Measurements from ENCODE around the gene BTBD9. TPM values are rescaled to one million over a fixed set of nuclear protein-coding genes. Genes with fewer than 3 reads are reported as not detected.

The BTBD9 gene
- total RNA-seq, 1 experiment from 2014 or later: 12.5 TPM

DNA sequence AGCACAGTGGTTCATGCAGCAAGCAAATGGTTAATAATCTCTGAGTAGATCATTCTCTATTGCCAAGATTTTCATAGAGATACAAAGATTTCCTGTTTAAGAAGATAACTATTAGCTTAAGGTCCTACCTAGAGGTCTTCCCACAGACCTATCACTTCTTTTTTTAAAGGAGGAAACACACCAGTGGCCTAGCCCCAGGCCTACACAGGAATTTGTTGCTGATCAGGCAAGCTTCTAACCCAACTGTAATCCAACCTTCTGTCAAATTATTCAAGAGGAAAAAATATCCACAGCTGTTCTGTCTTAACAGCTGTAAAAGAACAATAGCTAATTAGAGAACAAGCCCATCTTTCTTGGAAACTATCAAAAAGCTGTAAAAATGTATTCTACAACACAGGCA is 332.8 kb downstream of the BTBD9 start:
- no peak overlapping the region for H3K27ac Mint-ChIP-seq (ENCODE audit: low read depth, unreplicated experiment)
- H3K27me3 Mint-ChIP-seq (ENCODE audit: insufficient read depth, unreplicated experiment): no peaks in the 10 kb centered on the region
- POLR2A ChIA-PET: interaction anchor here (0.6 kb wide), 1 partner anchor 13 kb away, joined by 3 read pairs; no protein-coding TSS in a partner anchor

DNA sequence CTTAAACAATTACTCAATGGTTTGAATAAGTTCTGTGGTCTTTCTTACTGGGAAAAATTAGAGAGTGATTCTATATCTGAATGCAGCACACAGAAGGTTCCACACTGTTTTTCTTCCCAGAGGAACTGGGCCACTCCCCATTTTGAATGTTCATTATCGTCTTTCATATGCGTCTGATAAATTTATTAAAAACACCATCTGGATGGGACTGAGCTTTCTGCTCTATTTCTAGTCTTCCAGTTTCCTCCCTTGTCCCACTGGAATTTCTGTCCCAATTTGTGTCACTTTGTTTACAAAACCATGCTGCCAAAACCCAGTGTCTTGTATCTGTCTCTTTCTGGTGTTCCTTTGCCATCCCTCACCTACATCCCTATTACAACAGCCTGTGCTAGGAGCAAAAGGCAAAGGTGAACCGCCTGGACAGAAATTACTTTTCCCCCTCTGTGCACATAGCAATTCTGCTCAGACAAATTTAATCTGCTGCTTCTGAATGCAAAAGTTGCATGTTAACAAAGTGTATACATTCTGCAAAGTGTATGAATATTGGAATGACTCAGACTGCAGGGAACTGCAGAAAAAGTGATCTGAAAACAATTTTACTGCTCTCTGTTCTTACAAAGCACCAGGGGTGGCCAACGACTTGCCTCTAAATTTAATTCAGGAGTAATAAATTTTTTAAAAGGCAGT is 333.6 kb downstream of the BTBD9 start:
- intact Hi-C loops (cut with micrococcal nuclease): no loop called here
- Mint-ChIP-seq H3K4me1 (ENCODE audit: insufficient read depth, unreplicated experiment) (no peaks in the 10 kb centered on the region), H3K27ac (ENCODE audit: low read depth, unreplicated experiment) (no peak overlapping the region), H3K36me3 (ENCODE audit: insufficient read depth, unreplicated experiment) (no peaks in the 10 kb centered on the region), H3K27me3 (ENCODE audit: insufficient read depth, unreplicated experiment) (no peaks in the 10 kb centered on the region), H3K4me3 (ENCODE audit: unreplicated experiment) (no peak overlapping the region), H3K9me3 (ENCODE audit: unreplicated experiment) (peaks cover 10% of the 10 kb centered on the region)
- ChIA-PET POLR2A (interaction anchor here (0.9 kb wide), 1 partner anchor 99 kb away, joined by 4 read pairs; no protein-coding TSS in a partner anchor), CTCF (no interaction called here)
- no TSS peak for BruUV-seq (replicated peaks)
- DNase-seq (ENCODE audit: unreplicated experiment): no peak
- TF ChIP-seq, protein P1, sequence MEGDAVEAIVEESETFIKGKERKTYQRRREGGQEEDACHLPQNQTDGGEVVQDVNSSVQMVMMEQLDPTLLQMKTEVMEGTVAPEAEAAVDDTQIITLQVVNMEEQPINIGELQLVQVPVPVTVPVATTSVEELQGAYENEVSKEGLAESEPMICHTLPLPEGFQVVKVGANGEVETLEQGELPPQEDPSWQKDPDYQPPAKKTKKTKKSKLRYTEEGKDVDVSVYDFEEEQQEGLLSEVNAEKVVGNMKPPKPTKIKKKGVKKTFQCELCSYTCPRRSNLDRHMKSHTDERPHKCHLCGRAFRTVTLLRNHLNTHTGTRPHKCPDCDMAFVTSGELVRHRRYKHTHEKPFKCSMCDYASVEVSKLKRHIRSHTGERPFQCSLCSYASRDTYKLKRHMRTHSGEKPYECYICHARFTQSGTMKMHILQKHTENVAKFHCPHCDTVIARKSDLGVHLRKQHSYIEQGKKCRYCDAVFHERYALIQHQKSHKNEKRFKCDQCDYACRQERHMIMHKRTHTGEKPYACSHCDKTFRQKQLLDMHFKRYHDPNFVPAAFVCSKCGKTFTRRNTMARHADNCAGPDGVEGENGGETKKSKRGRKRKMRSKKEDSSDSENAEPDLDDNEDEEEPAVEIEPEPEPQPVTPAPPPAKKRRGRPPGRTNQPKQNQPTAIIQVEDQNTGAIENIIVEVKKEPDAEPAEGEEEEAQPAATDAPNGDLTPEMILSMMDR (IDR thresholded peaks at IDR 0.05; ENCODE audit: unreplicated experiment): no peak

More for the DNA sequence above, 332.8 kb downstream of the BTBD9 start:
- no peak for DNase-seq (ENCODE audit: unreplicated experiment)
- intact Hi-C loops (cut with micrococcal nuclease): no loop called here
- Mint-ChIP-seq H3K36me3 (ENCODE audit: insufficient read depth, unreplicated experiment) (no peaks in the 10 kb centered on the region), H3K4me3 (ENCODE audit: unreplicated experiment) (no peak overlapping the region), H3K4me1 (ENCODE audit: insufficient read depth, unreplicated experiment) (no peaks in the 10 kb centered on the region), H3K9me3 (ENCODE audit: unreplicated experiment) (peaks cover 6% of the 10 kb centered on the region)
- CTCF ChIA-PET: interaction anchor here (0.6 kb wide), 2 partner anchors 28 to 50 kb away, joined by 3 read pairs; no protein-coding TSS in a partner anchor
- BruUV-seq (replicated peaks): no TSS peak
- TF ChIP-seq, protein P1 (IDR thresholded peaks at IDR 0.05; ENCODE audit: unreplicated experiment): no peak

DNA sequence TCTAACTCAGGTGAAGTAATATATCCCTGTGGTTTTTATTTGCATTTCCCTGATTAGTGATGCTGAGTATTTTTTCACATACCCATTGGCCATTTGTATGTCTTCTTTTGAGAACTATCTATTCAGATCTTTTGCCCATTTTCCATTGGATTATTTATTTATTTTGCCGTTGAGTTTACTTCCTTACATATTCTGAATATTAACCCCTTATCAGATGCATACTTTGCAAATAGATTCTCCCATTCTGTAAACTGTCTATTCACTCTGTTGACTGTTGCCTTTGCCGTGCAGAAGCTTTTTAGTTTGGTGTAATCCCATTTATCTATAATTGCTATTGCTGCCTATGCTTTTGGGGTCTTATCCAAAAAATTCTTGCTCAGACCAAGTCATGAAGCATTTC is 336.9 kb downstream of the BTBD9 start:
- intact Hi-C loops (cut with micrococcal nuclease): no loop called here
- ChIA-PET CTCF (no interaction called here), POLR2A (no interaction called here)
- no peak for DNase-seq (ENCODE audit: unreplicated experiment)
- BruUV-seq (replicated peaks): no TSS peak
- no peaks in the 10 kb centered on the region for H3K27me3 Mint-ChIP-seq (ENCODE audit: insufficient read depth, unreplicated experiment)
- no peaks in the 10 kb centered on the region for H3K4me1 Mint-ChIP-seq (ENCODE audit: insufficient read depth, unreplicated experiment)
- H3K27ac Mint-ChIP-seq (ENCODE audit: low read depth, unreplicated experiment): no peak overlapping the region
- H3K9me3 Mint-ChIP-seq (ENCODE audit: unreplicated experiment): peaks cover 10% of the 10 kb centered on the region
- TF ChIP-seq, protein P1 (IDR thresholded peaks at IDR 0.05; ENCODE audit: unreplicated experiment): no peak
- no peak overlapping the region for H3K4me3 Mint-ChIP-seq (ENCODE audit: unreplicated experiment)
- no peaks in the 10 kb centered on the region for H3K36me3 Mint-ChIP-seq (ENCODE audit: insufficient read depth, unreplicated experiment)

DNA sequence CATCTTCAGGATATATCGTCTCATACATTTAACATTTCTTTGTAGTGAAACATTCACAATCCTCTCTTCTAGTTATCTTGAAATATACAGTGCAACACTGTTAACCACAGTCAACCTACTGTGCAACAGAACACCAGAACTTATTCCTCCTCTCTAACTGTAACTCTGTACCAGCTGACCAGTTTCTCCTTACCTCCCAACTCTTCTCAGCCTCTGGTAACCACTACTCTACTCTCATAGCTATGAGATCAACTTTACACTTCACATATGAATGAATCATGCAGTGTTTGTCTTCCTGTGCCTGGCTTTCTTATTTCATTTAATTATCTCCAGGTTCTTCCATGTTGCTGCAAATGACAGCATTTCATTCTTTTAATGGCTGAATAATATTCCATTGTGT is 337.6 kb downstream of the BTBD9 start:
- CTCF ChIA-PET: no interaction called here
- DNase-seq (ENCODE audit: unreplicated experiment): no peak

More for the DNA sequence above, 337.6 kb downstream of the BTBD9 start:
- Mint-ChIP-seq H3K36me3 (ENCODE audit: insufficient read depth, unreplicated experiment) (no peaks in the 10 kb centered on the region), H3K4me1 (ENCODE audit: insufficient read depth, unreplicated experiment) (no peaks in the 10 kb centered on the region), H3K27me3 (ENCODE audit: insufficient read depth, unreplicated experiment) (no peaks in the 10 kb centered on the region), H3K9me3 (ENCODE audit: unreplicated experiment) (peaks cover 10% of the 10 kb centered on the region), H3K4me3 (ENCODE audit: unreplicated experiment) (no peak overlapping the region), H3K27ac (ENCODE audit: low read depth, unreplicated experiment) (no peak overlapping the region)
- TF ChIP-seq, protein P1 (IDR thresholded peaks at IDR 0.05; ENCODE audit: unreplicated experiment): no peak
- no TSS peak for BruUV-seq (replicated peaks)
- intact Hi-C loops (cut with micrococcal nuclease): no loop called here
- POLR2A ChIA-PET: no interaction called here
